HepG2 (cell line): ENCODE results near the gene CPNE4. TPM values are rescaled to one million over a fixed set of nuclear protein-coding genes. Genes with fewer than 3 reads are reported as not detected.

Experiments
- ELF3 ChIP-seq: IDR thresholded peaks from 2 replicates; pipeline ENCODE4 v1.6.1; 2016; ENCODE audit warnings: missing genetic modification reagents, missing compliant biosample characterization
- GABPB1 ChIP-seq: IDR thresholded peaks from 2 replicates; pipeline ENCODE4 v1.6.1; 2016; ENCODE audit warnings: mild to moderate bottlenecking, missing genetic modification reagents, moderate library complexity, missing compliant biosample characterization
- ZNF556 ChIP-seq: sonication (generic); formaldehyde crosslinking; IDR thresholded peaks from 2 replicates; pipeline ENCODE4 v1.4.0; 2020; ENCODE audit warnings: mild to moderate bottlenecking, missing genetic modification reagents, borderline replicate concordance
- polyA plus RNA-seq, 8 experiments: library from polyadenylated mRNA; depleted of rRNA in 3 of 8; stranded (reverse) in 7 of 8; unstranded in 1 of 8; fragments of >200 nt; fragmentation: Illumina TruSeq in 4 of 8; extraction: Trizol in 4 of 8; gene quantifications; 2 replicates each; pipeline versions ENCODE4 v1.2.1 to v1.2.3, GENCODE V29; 2011 to 2016; ENCODE audit warnings: low read depth in 4 of 8, missing spikeins in 1 of 8, mixed read lengths in 1 of 8; ENCODE audit not compliant: insufficient read depth in 1 of 8
- total RNA-seq, 5 experiments: library from RNA; depleted of rRNA; stranded (reverse); fragments of >200 nt; fragmentation: Illumina TruSeq; extraction: Trizol; gene quantifications; 2 replicates each; pipeline ENCODE4 v1.2.3, GENCODE V29; 2016; ENCODE audit warnings: low read depth in 1 of 5
- TF ChIP-seq, protein P1 (sequence below): sonication (generic); formaldehyde crosslinking; IDR thresholded peaks from 2 replicates; pipeline ENCODE4 v1.5.0; 2020; ENCODE audit warnings: mild to moderate bottlenecking, missing genetic modification reagents, borderline replicate concordance

Gene CPNE4
- total and polyA plus RNA-seq, 2 of the 13 experiments (the other 11 are each of a cell fraction or from before 2014, with no cell fraction given), result not detected

- TF ChIP-seq, protein P1, sequence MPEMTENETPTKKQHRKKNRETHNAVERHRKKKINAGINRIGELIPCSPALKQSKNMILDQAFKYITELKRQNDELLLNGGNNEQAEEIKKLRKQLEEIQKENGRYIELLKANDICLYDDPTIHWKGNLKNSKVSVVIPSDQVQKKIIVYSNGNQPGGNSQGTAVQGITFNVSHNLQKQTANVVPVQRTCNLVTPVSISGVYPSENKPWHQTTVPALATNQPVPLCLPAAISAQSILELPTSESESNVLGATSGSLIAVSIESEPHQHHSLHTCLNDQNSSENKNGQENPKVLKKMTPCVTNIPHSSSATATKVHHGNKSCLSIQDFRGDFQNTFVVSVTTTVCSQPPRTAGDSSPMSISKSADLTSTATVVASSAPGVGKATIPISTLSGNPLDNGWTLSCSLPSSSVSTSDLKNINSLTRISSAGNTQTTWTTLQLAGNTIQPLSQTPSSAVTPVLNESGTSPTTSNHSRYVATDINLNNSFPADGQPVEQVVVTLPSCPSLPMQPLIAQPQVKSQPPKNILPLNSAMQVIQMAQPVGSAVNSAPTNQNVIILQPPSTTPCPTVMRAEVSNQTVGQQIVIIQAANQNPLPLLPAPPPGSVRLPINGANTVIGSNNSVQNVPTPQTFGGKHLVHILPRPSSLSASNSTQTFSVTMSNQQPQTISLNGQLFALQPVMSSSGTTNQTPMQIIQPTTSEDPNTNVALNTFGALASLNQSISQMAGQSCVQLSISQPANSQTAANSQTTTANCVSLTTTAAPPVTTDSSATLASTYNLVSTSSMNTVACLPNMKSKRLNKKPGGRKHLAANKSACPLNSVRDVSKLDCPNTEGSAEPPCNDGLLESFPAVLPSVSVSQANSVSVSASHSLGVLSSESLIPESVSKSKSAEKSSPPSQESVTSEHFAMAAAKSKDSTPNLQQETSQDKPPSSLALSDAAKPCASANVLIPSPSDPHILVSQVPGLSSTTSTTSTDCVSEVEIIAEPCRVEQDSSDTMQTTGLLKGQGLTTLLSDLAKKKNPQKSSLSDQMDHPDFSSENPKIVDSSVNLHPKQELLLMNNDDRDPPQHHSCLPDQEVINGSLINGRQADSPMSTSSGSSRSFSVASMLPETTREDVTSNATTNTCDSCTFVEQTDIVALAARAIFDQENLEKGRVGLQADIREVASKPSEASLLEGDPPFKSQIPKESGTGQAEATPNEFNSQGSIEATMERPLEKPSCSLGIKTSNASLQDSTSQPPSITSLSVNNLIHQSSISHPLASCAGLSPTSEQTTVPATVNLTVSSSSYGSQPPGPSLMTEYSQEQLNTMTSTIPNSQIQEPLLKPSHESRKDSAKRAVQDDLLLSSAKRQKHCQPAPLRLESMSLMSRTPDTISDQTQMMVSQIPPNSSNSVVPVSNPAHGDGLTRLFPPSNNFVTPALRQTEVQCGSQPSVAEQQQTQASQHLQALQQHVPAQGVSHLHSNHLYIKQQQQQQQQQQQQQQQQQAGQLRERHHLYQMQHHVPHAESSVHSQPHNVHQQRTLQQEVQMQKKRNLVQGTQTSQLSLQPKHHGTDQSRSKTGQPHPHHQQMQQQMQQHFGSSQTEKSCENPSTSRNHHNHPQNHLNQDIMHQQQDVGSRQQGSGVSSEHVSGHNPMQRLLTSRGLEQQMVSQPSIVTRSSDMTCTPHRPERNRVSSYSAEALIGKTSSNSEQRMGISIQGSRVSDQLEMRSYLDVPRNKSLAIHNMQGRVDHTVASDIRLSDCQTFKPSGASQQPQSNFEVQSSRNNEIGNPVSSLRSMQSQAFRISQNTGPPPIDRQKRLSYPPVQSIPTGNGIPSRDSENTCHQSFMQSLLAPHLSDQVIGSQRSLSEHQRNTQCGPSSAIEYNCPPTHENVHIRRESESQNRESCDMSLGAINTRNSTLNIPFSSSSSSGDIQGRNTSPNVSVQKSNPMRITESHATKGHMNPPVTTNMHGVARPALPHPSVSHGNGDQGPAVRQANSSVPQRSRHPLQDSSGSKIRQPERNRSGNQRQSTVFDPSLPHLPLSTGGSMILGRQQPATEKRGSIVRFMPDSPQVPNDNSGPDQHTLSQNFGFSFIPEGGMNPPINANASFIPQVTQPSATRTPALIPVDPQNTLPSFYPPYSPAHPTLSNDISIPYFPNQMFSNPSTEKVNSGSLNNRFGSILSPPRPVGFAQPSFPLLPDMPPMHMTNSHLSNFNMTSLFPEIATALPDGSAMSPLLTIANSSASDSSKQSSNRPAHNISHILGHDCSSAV, result no peak
- TF ChIP-seq ZNF556 (CRISPR knock-in tag) (no peak), GABPB1 (CRISPR knock-in tag) (no peak), ELF3 (CRISPR knock-in tag) (no peak)
Observed at GRCh38 chr3:131775650-131776049, 259.2 kb downstream of the CPNE4 start (continued).
